HCT116 (cell line): ENCODE measurements around the gene ACTN2. TPM values are rescaled to one million over a fixed set of nuclear protein-coding genes. Genes with fewer than 3 reads are reported as not detected.

Experiments used
- ATAC-seq: fragments of 200-7000 bp; cut with Tn5 transposase; 2 replicates; pipeline ENCODE4 v1.9.1; 2020; ENCODE audit warnings: mild to moderate bottlenecking, moderate library complexity
- BruUV-seq: library from RNA; stranded (reverse); fragments of 400-500 nt; replicated peaks from 2 replicates; lab custom pipeline; 2021; lab: Mats Ljungman, UMichigan
- CTCF ChIA-PET: fragments of 300-600 bp; sonication (Branson Sonifier 250); formaldehyde crosslinking; loops from one replicate; lab custom pipeline; 2021; ENCODE audit warnings: antibody characterized with exemption; lab: Charles Lee
- POLR2A ChIA-PET: fragments of 300-600, 350-600 bp; sonication (Branson Sonifier 250); formaldehyde crosslinking; loops from one replicate; lab custom pipeline; 2021; ENCODE audit warnings: antibody characterized with exemption; lab: Charles Lee
- RAD21 ChIA-PET, 2 experiments: fragments of 300-600 bp; sonication (Branson Sonifier 250); formaldehyde crosslinking; loops; one replicate each; lab custom pipeline; 2023; ENCODE audit warnings: low total read pairs in 2 of 2; ENCODE audit not compliant: uncharacterized antibody in 2 of 2, unreplicated experiment in 2 of 2, low non-redundant PET in 1 of 2; lab: Charles Lee
- DNase-seq: peaks from one replicate; pipeline ENCODE4 v3.0.0-alpha.2; 2010; ENCODE audit warnings: low read depth, low spot score
- H2AFZ ChIP-seq: fragments of 200-600 bp; shearing (Covaris generic), sonication (generic); 2 replicates; pipeline ENCODE4 v1.6.1; 2017; ENCODE audit warnings: low read depth, mixed run types, mixed read lengths, antibody characterized with exemption, low read length; ENCODE audit not compliant: poor library complexity, severe bottlenecking
- H3K27ac ChIP-seq: 2 replicates; pipeline ENCODE4 v1.5.1; 2012; ENCODE audit warnings: low read depth, low read length
- H3K27me3 ChIP-seq: fragments of 200-600 bp; sonication (generic); 2 replicates; pipeline ENCODE4 v1.6.1; 2016; ENCODE audit warnings: mixed run types, low read length, mixed read lengths; ENCODE audit not compliant: insufficient read depth
- H3K36me3 ChIP-seq, 2 experiments: fragments of 200-500 bp in 1 of 2; fragments of 200-600 bp in 1 of 2; sonication (Bioruptor generic) in 1 of 2; sonication (generic) in 1 of 2; 2 replicates each; pipeline versions ENCODE4 v1.5.1 to v1.6.1; 2014 to 2016; ENCODE audit warnings: low read length in 2 of 2, inconsistent platforms in 1 of 2, mixed read lengths in 1 of 2, mixed run types in 1 of 2; ENCODE audit not compliant: insufficient read depth in 2 of 2, control insufficient read depth in 1 of 2
- H3K4me1 ChIP-seq, 2 experiments: fragments of 200-600 bp in 1 of 2; sonication (generic) in 1 of 2; 2 replicates each; pipeline versions ENCODE4 v1.5.1 to v1.6.1; 2012 to 2017; ENCODE audit warnings: low read length in 2 of 2, inconsistent platforms in 1 of 2, mild to moderate bottlenecking in 1 of 2, mixed read lengths in 1 of 2, mixed run types in 1 of 2, moderate library complexity in 1 of 2; ENCODE audit not compliant: insufficient read depth in 2 of 2, control insufficient read depth in 1 of 2
- H3K4me2 ChIP-seq: fragments of 200-600 bp; sonication (generic); 2 replicates; pipeline ENCODE4 v1.6.1; 2017; ENCODE audit warnings: mixed run types, low read length, mixed read lengths
- H3K4me3 ChIP-seq, 2 experiments: fragments of 200-600 bp in 1 of 2; sonication (generic) in 1 of 2; replicated peaks in 1 of 2; 2 replicates each; pipeline ENCODE4 v1.5.1; 2011 to 2016; ENCODE audit warnings: low read length in 2 of 2, control low read depth in 1 of 2, low read depth in 1 of 2, mild to moderate bottlenecking in 1 of 2, mixed read lengths in 1 of 2, mixed run types in 1 of 2
- H3K79me2 ChIP-seq: fragments of 200-600 bp; sonication (generic); 2 replicates; pipeline ENCODE4 v1.6.1; 2017; ENCODE audit warnings: mild to moderate bottlenecking, mixed run types, low read length, moderate library complexity, mixed read lengths; ENCODE audit not compliant: insufficient read depth
- H3K9ac ChIP-seq: fragments of 200-600 bp; sonication (generic); 2 replicates; pipeline ENCODE4 v1.6.1; 2016; ENCODE audit warnings: low read length, mixed read lengths
- H3K9me2 ChIP-seq: fragments of 200-600 bp; sonication (generic), shearing (Covaris generic); 2 replicates; pipeline ENCODE4 v1.6.1; 2017; ENCODE audit warnings: mixed run types, mild to moderate bottlenecking, moderate library complexity; ENCODE audit not compliant: insufficient read depth
- H3K9me3 ChIP-seq, 2 experiments: fragments of 200-500 bp in 1 of 2; fragments of 200-600 bp in 1 of 2; sonication (Bioruptor generic) in 1 of 2; sonication (generic) in 1 of 2; 2 replicates each; pipeline ENCODE4 v1.6.1; 2014 to 2017; ENCODE audit warnings: low read length in 2 of 2, mixed read lengths in 2 of 2, inconsistent platforms in 1 of 2, low read depth in 1 of 2, mild to moderate bottlenecking in 1 of 2, mixed run types in 1 of 2, moderate library complexity in 1 of 2; ENCODE audit not compliant: control insufficient read depth in 1 of 2, insufficient read depth in 1 of 2
- H4K20me1 ChIP-seq: fragments of 200-600 bp; sonication (generic), shearing (Covaris generic); 2 replicates; pipeline ENCODE4 v1.6.1; 2017; ENCODE audit warnings: mixed run types, mild to moderate bottlenecking, moderate library complexity; ENCODE audit not compliant: insufficient read depth
- ATF3 ChIP-seq: IDR thresholded peaks from 2 replicates; pipeline ENCODE4 v1.6.1; 2012
- CBX3 ChIP-seq: IDR thresholded peaks from 2 replicates; pipeline ENCODE4 v1.6.1; 2012; ENCODE audit warnings: low read depth
- CEBPB ChIP-seq: IDR thresholded peaks from 2 replicates; pipeline ENCODE4 v1.6.1; 2012; ENCODE audit warnings: low read depth
- CTCF ChIP-seq, 3 experiments: fragments of 200-600 bp in 1 of 3; sonication (generic) in 1 of 3; IDR thresholded peaks in 2 of 3; conservative IDR thresholded peaks in 1 of 3; 2 replicates each; pipeline ENCODE4 v1.5.1; 2012 to 2017; ENCODE audit warnings: low read depth in 2 of 3, low read length in 2 of 3, antibody characterized with exemption in 1 of 3, borderline replicate concordance in 1 of 3, control low read depth in 1 of 3, mild to moderate bottlenecking in 1 of 3, mixed read lengths in 1 of 3, mixed run types in 1 of 3, moderate library complexity in 1 of 3; ENCODE audit not compliant: insufficient read depth in 1 of 3
- EZH2 ChIP-seq: fragments of 200-600 bp; sonication (generic); IDR thresholded peaks from 2 replicates; pipeline ENCODE4 v1.6.1; 2017; ENCODE audit warnings: antibody characterized with exemption, mixed run types
- FOSL1 ChIP-seq: IDR thresholded peaks from 2 replicates; pipeline ENCODE4 v1.6.1; 2012; ENCODE audit warnings: low read depth
- MAX ChIP-seq: IDR thresholded peaks from 2 replicates; pipeline ENCODE4 v1.6.1; 2012
- POLR2A ChIP-seq: IDR thresholded peaks from 2 replicates; pipeline ENCODE4 v1.7.0; 2011; ENCODE audit warnings: borderline replicate concordance; ENCODE audit not compliant: insufficient read depth, insufficient read length; ENCODE audit errors: extremely low read depth
- POLR2AphosphoS5 ChIP-seq: IDR thresholded peaks from 2 replicates; pipeline ENCODE4 v1.6.1; 2011; ENCODE audit warnings: mild to moderate bottlenecking, low read depth, low read length, moderate library complexity
- REST ChIP-seq: IDR thresholded peaks from 2 replicates; pipeline ENCODE4 v1.6.1; 2012; ENCODE audit warnings: low read depth
- SIN3A ChIP-seq: IDR thresholded peaks from 2 replicates; pipeline ENCODE4 v1.6.1; 2012; ENCODE audit warnings: low read depth
- SP1 ChIP-seq: IDR thresholded peaks from 2 replicates; pipeline ENCODE4 v1.6.1; 2012; ENCODE audit warnings: low read depth
- TCF7L2 ChIP-seq: IDR thresholded peaks from 2 replicates; pipeline ENCODE4 v1.7.0; 2011; ENCODE audit warnings: borderline replicate concordance, inconsistent platforms; ENCODE audit not compliant: insufficient read depth, insufficient read length; ENCODE audit errors: extremely low read depth
- ZFX ChIP-seq: fragments of 450-650 bp; IDR thresholded peaks from 2 replicates; pipeline ENCODE4 v1.6.1; 2017
- intact Hi-C: fragments of 100-400 bp; cut with micrococcal nuclease; formaldehyde crosslinking; loops from 2 replicates; pipeline ENCODE4 v1.10.0; 2022
- total RNA-seq: library from RNA; stranded (reverse); gene quantifications from one replicate; pipeline ENCODE4 v1.2.1, GENCODE V29; 2021; ENCODE audit not compliant: unreplicated experiment

The ACTN2 gene
- total RNA-seq, 1 experiment from 2014 or later, result 0.20 TPM

- Histone ChIP-seq H3K27me3 (no peaks in the 10 kb centered on the region), H4K20me1 (no peaks in the 10 kb centered on the region), H3K27ac (no peak overlapping the region), H3K9me3 (no peaks in the 10 kb centered on the region)
- POLR2A ChIA-PET, result no interaction called here
- ATAC-seq, result no peak
- CTCF ChIA-PET, result no interaction called here
- TF ChIP-seq ATF3 (no peak), MAX (no peak), REST (no peak), SP1 (no peak), POLR2A (no peak), ZFX (no peak), CBX3 (no peak), CEBPB (no peak), EZH2 (no peak), POLR2AphosphoS5 (no peak), CTCF (IDR thresholded peaks at IDR 0.05 in 2 of 3, conservative IDR thresholded peaks at IDR 0.05 in 1 of 3; ENCODE audit: borderline replicate concordance in 1 of 3, insufficient read depth in 1 of 3, low read depth in 2 of 3, low read length in 2 of 3) (no peak), TCF7L2 (no peak), SIN3A (no peak), FOSL1 (no peak)
- TF ChIP-seq, all 23 proteins: peak for 0
- no peaks in the 10 kb centered on the region for H3K79me2 ChIP-seq
- H3K36me3 ChIP-seq, result no peaks in the 10 kb centered on the region
- RAD21 ChIA-PET, result no interaction called here
- no peak overlapping the region for H3K4me3 ChIP-seq
- H3K4me2 ChIP-seq, result no peak overlapping the region
- DNase-seq, result no peak
- H3K9me2 ChIP-seq, result no peaks in the 10 kb centered on the region
- BruUV-seq, result no TSS peak
- intact Hi-C loops, result no loop called here
- H3K4me1 ChIP-seq, result no peaks in the 10 kb centered on the region
- no peak overlapping the region for H2AFZ ChIP-seq
- no peak overlapping the region for H3K9ac ChIP-seq
These were observed 87.6 kb downstream of the ACTN2 start for GRCh38 chr1:236773919-236774318.
